GM19023 (cell line): Measurements from ENCODE around the gene UTP20.
"Not testable (repeated sequence)": the region's sequence is repeated elsewhere in the genome, so short reads cannot be mapped to it uniquely, and the experiment has no call there.

Source experiments
- ATAC-seq: cut with Tn5 transposase; IDR thresholded peaks from one replicate; pipeline ENCODE4 v1.9.1; 2021; ENCODE audit warnings: mild to moderate bottlenecking, moderate library complexity; ENCODE audit not compliant: unreplicated experiment

UTP20 gene

GRCh38 chr12:101325590-101325989, 45.7 kb downstream of the UTP20 start:
- no peak for ATAC-seq

- no peak for ATAC-seq
Observed at GRCh38 chr12:101327051-101327450, 47.1 kb downstream of the UTP20 start.

DNA sequence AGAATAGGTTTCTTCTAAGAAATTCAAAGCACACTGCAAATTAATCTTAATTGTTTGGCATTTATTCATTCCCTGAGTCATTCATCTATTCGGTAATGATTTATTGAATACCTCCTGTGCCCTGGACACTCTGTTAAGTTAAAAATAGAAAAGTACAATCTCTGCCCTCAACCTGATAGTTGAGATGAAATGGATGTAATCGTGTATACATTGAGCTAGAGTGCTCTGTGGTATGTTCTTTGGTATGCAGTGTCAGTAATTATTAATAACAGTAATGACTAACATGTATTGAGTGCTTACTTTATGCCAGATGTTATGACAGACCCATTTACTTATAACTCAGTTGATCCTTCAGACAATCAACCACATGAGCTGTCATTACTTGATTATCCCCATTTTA, 47.6 kb downstream of the UTP20 start:
- ATAC-seq: no peak

- no peak for ATAC-seq
Observed at GRCh38 chr12:101328917-101329316, 49.0 kb downstream of the UTP20 start.

DNA sequence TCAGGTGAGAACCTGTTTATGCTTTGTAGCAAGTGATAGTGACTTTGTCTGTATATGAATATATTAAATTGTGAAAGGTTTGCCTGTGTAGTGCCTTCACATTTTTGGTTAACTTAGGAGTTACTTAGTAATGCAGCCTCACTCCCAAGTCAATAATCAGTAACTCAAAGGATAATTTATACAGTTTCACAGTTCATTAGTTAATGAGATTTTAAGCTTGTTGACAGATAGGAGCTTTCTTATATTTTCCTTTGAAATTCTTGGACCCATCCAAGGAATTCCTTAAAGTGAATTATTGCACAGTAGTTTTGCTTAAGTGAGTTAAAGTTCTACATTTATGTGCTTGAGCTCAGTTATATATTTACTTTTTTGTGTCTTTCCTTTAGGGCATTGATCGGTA, 50.7 kb downstream of the UTP20 start:
- ATAC-seq: no peak

DNA sequence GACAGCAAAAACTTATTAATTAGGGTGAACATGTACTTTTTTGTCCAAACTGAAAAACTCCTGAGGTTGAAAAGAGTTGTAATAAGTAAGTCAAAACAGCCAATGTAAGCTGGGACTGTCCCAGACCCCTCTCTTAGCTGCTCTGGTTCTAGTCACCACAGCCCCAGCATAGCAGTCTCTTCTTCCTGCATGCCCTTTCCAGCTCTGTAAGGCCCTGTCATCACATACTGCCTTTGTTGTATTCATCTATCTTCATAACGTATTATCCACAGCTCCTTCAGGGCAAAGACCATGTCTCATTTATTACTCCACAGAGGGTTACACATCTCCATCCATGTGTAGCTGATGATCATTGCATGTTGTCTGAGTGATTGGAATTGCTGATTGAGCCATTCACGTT, 56.5 kb downstream of the UTP20 start:
- no peak for ATAC-seq

GRCh38 chr12:101338087-101338486, 58.2 kb downstream of the UTP20 start:
- no peak for ATAC-seq

DNA sequence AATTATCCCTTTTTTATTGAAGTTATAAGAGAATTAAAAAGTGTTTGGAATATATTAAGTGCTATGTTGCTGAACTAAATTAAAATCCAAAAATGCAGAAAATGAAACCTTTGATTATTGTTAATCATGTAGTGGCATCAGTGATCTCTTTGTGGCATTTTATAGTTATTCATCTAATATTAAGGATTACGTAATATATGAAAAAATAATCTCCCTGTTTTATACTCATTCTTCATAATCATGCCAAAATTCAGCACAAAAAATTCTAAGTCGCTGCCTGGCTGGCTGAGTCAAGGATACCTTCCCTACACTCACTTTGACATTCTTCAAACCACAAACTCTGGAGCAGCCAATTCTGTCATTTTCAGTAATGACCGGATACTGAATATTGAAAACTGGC, 64.0 kb downstream of the UTP20 start:
- ATAC-seq: no peak

- ATAC-seq: no peak
Observed at GRCh38 chr12:101351682-101352081, 71.8 kb downstream of the UTP20 start.

GRCh38 chr12:101356794-101357193, 76.9 kb downstream of the UTP20 start:
- ATAC-seq: no peak

DNA sequence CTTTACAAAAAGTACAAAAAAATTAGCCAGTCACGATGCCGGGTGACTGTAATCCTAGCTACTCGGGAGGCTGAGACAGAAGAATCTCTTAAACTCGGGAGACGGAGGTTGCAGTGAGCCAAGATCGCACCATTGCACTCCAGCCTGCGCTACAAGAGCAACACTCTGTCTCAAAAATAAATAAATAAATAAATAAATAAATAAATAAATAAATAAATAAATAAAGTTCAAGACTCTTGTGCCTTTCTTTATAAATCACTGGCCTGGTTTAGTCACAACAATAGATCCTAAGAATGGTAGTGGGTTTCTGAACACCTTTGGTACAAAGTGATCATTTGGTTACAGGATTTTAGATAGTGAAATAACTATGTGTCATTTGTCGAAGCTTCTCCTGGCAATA, 81.5 kb downstream of the UTP20 start:
- ATAC-seq: no peak

DNA sequence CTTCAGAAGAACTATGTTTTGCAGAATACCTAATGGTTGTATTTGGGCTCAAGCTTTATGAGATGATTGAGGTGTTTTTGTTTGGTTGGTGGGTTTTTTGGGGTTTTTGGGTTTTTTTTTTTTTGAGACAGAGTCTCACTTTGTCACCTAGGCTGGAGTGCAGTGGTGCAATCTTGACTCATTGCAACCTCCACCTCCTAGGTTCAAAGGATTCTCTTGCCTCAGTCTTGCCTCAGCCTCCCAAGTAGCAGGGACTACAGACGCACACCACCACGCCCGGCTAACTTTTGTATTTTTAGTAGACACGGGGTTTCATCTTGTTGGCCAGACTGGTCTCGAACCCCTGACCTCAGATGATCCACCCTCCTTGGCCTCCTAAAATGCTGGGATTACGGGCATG, 88.1 kb downstream of the UTP20 start:
- ATAC-seq: no peak

- no peak for ATAC-seq
Observed at GRCh38 chr12:101372431-101372830, 92.5 kb downstream of the UTP20 start.

- ATAC-seq: no peak
Observed at GRCh38 chr12:101375573-101375972, 95.7 kb downstream of the UTP20 start.

- ATAC-seq: no peak
Observed at GRCh38 chr12:101379149-101379548, 99.2 kb downstream of the UTP20 start.

GRCh38 chr12:101391181-101391580, 111.3 kb downstream of the UTP20 start:
- ATAC-seq: not testable (repeated sequence)

- peak; percentile 21 for ATAC-seq
Observed at GRCh38 chr12:101407049-101407435, 127.1 kb downstream of the UTP20 start.

GRCh38 chr12:101407436-101408345, 127.8 kb downstream of the UTP20 start, which contains the start of gene ARL1:
ARL1 (minus strand) TSS chr12:101407772; CDS start chr12:101407645, 127 bp downstream.
- ATAC-seq: peak; percentile 82

GRCh38 chr12:101410169-101410568, 130.3 kb downstream of the UTP20 start:
- not testable (repeated sequence) for ATAC-seq

DNA sequence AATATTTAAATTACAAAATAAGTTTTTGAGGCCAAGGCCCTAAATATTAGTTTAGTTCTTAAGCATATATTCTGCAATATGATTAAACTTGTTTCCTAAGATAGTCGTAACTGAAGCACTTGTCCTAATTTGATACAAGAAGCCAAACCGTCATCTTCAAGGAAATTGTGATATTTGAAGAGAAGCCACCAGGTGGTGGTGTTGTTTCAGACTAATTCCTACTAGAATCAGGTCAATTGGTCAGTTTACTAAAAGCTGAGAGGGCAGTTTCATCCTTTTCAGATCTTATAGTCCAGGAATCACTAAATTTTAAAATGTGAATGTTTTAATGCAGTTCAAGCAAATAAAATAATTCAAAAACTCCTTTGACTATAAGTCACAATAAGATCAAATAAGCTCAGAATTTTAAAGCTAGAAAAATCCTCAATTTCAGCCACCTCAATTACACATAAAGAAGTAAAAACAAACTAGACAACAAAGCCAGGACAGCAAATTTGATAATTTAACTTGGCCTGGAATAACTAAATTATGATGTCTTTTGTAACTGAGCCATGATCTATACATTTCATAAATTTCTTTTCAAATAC, 134.7 kb downstream of the UTP20 start:
- no peak for ATAC-seq

- ATAC-seq: no peak
Observed at GRCh38 chr12:101415228-101415627, 135.3 kb downstream of the UTP20 start.

GRCh38 chr12:101422066-101422465, 142.2 kb downstream of the UTP20 start:
- ATAC-seq: not testable (repeated sequence)
